HG02759 (cell line): Measurements from ENCODE around the gene ATG9B.
A peak's percentile ranks its signal among the peaks of the same experiment; 100 is the strongest.
"Not testable (repeated sequence)": the region's sequence is repeated elsewhere in the genome, so short reads cannot be mapped to it uniquely, and the experiment has no call there.

Source experiments
- ATAC-seq: cut with Tn5 transposase; IDR thresholded peaks from one replicate; pipeline ENCODE4 v1.9.1; 2021; ENCODE audit warnings: mild to moderate bottlenecking, moderate library complexity; ENCODE audit not compliant: unreplicated experiment

Gene ATG9B

DNA sequence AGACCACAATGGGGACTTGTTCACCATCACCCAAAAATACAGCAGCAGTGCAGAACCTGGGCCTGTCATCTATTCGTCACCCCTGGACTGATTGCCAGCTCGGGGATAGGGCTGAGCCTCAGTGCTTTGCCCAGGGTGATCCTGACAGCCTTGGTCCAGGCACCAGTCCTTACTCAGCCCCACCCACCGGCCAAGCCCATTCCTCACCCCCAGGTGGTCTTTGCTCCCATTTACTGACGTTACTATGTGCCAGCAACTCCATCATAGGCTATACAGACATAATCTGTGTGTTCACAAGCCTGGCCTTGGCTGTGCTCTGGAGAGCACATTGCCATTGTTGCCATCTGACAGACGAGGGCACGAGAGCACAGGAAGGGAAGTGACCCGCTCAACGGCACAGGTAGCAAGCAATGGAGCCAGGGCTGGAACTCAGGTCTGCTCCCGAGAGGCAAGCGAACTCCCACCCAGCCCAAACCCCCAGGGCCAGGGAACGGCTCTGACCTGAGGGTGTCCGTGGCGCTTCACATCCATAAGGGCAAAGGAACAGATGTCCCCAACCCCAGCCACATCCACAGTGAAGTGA, 6.8 kb downstream of the ATG9B start:
- no peak for ATAC-seq

DNA sequence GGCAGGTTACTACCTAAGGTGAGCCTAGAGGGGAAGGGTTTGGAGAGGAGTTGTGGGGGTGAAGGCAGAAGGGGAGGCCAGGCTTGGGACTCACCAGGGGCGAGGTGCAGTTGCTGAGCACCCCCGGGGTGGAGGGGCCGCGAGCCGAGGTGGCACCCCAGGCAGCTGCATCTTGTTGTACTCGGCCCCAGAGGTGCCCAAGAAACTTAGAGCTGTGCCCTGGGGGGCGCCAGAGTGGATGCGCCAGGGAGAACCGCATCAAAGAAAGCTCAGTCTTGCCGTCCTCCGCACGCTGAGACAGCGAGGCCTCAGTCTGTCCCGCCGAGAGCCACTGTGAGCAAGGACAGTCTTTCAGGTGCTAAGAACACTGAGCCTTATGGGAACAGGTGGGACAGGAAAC, 7.4 kb downstream of the ATG9B start:
- no peak for ATAC-seq

DNA sequence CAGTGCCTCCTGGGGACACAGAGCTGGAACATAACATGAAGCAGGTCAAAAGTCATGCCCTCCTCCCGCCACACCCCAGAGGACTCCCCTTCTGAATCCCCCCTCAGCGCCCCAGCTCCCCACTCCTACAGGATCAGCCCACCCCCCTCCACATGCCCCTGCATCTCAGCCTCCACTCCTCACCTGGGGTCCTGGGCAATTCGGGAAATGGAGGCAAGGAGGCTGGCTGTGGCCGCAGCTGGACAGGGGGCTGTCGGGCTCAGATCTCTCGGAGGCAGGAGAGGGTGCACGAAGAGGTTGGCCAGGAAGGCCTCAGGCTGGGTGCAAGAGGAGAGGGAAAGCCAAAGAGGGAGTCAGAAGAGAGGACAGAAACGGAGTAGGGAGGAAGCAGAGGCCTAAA, 7.8 kb downstream of the ATG9B start:
- ATAC-seq, result no peak

DNA sequence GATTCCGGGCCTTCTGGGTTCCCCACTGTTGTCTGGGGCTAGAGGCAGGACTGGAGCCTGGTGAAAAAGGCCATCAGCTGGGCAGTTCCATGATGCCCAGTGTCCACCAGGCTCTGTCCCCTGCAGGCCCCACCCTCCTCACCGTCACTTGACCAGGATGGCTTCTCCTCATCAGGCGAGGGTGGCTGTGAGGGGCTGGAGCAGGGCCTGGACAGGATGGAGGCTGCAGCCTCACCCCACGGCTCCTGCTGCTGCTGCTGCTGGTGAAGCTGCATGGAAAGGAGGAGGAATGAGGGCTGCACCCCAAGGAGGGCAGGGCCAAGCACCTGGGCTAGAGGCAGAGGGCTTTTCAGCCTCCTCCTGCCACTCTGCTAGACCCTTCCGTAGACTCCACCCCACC, 8.3 kb downstream of the ATG9B start:
- no peak for ATAC-seq

- no peak for ATAC-seq
Observed at GRCh38 chr7:151014950-151015349, 9.3 kb downstream of the ATG9B start.

GRCh38 chr7:151013733-151014497, 10.4 kb downstream of the ATG9B start:
- peak; percentile 42 for ATAC-seq

DNA sequence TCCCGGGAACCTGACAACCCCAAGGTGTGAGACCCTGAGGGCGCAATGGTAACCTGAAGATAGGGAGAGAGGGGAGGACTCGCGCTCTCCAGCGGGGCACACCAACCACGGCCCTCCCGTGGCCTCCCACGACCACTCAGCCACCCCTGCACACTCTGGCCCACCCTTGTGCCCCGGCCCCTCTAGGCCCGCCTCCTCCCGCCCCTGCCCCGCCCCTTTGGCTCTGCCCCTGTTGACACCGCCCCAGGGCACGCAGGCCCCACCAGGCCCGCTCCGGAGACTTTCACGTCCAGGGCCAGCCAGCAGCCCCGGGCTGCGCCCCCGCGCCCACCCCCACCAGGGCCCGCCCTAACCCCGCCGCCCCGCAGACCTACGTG, 10.9 kb downstream of the ATG9B start:
- ATAC-seq, result no peak

GRCh38 chr7:151012911-151013347, 11.4 kb downstream of the ATG9B start:
- ATAC-seq, result no peak

- ATAC-seq, result no peak
Observed at GRCh38 chr7:151012031-151012692, 12.1 kb downstream of the ATG9B start.

DNA sequence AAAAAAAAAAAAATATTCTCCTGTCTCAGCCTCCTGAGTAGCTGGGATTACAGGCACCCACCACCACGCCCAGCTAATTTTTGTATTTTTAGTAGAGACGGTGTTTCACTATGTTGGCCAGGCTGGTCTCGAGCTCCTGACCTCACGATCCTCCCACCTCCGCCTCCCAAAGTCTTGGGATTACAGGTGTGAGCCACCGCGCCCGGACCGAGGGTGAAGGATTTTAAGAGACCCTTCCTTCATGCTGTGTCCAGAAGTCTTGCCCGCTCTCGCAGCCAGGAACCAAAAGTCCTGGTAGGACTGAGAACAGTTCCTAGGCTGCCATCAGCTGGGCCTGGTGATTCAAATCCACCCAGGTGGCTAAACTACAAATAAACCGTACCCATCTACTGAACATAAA, 12.7 kb downstream of the ATG9B start:
- ATAC-seq, result not testable (repeated sequence)

- no peak for ATAC-seq
Observed at GRCh38 chr7:151011097-151011409, 13.2 kb downstream of the ATG9B start.

GRCh38 chr7:151010307-151011096, 13.8 kb downstream of the ATG9B start:
- no peak for ATAC-seq

DNA sequence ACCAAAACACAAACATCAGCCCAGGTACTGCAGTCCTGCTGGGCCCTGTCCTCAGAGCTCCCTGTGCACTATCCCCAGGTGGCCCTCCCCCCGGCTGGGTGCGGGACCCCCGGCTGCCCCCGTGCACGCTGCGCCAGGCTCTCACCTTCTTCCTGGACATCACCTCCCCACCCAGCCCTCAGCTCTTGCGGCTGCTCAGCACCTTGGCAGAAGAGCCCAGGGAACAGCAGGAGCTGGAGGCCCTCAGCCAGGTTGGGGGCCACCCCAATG, 14.3 kb downstream of the ATG9B start:
- no peak for ATAC-seq

GRCh38 chr7:151009327-151010036, 14.8 kb downstream of the ATG9B start:
- no peak for ATAC-seq

GRCh38 chr7:151008511-151009323, 15.6 kb downstream of the ATG9B start:
- peak; percentile 81 for ATAC-seq

DNA sequence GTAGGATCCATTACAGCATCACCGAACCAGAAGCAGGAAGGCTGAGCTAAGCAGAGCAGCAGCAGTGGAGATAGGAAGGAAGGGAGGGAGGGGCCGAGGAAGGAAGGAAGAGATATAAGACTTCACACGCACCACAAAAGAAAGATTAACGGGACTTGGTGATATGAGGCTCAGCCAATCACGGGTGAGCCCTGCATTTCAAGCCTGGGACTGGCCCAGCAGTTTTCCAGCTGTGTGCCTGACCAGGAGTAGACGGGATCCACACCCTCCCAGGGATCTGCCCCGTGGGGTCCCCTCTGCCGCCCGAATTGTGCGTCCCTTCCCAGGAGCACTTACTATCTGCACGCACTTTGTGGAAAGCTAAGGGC, 16.2 kb downstream of the ATG9B start:
- no peak for ATAC-seq

GRCh38 chr7:151007469-151007898, 16.8 kb downstream of the ATG9B start:
- no peak for ATAC-seq

DNA sequence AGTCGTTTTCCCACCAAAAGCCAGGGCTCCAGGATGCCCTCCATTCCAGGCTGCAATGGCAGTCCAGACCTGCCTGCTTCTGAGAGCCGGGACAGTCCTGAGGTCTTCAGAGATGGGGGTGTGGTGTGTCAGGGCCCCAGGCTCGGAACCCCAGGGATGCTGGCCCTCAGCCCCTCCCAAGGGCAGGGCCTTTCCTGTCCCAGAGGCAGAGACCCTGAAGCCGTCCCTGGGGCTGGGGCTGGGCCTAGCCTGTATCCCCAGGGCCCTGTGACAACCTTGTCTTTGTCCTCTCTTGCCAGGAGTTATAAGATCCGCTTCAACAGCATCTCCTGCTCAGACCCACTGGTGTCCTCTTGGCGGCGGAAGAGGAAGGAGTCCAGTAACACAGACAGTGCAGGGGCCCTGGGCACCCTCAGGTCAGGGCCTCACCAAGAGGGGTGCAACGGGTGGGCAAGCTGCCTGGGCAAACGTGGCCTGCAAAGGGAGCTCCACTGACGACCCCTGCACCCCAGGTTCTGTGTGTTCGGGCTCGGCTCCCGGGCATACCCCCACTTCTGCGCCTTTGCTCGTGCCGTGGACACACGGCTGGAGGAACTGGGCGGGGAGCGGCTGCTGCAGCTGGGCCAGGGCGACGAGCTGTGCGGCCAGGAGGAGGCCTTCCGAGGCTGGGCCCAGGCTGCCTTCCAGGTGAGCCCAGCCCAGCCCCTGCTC, 17.5 kb downstream of the ATG9B start:
- ATAC-seq, result no peak

GRCh38 chr7:151005566-151005965, 18.7 kb downstream of the ATG9B start:
- no peak for ATAC-seq

DNA sequence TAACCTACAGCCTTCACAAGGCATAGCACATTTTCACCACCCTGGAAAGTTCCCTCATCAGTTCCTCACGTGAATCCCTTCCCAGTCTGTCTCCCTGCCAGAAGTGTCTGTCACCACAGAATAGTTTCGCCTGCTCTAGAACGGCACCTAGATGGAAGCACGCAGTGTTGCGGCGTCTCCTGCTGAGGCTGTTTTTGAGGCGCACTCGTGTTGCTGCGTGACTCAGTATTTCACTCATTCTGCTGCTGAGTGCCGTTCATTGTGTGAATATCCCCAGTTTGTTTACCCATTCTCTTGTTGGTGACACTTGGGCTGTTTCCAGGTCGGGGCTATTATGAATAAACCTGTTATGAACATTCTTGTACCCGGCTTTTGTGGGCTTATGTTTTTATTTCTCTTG, 20.7 kb downstream of the ATG9B start:
- no peak for ATAC-seq
